MCF 10A (cell line): ENCODE results near the gene GFRA1. TPM values are rescaled to one million over a fixed set of nuclear protein-coding genes. Genes with fewer than 3 reads are reported as not detected.

Experiments
- BruUV-seq: library from RNA; stranded (reverse); fragments of 400-500 nt; replicated peaks from 2 replicates; lab custom pipeline; 2021; lab: Mats Ljungman, UMichigan
- CTCF ChIA-PET: fragments of 300-600 bp; sonication (Branson Sonifier 250); formaldehyde crosslinking; extraction: SDS; loops from one replicate; lab custom pipeline; 2021; ENCODE audit warnings: antibody characterized with exemption, inconsistent platforms; lab: Yijun Ruan, JAX
- POLR2A ChIA-PET: fragments of 300-600, 350-650 bp; sonication (Branson Sonifier 250); formaldehyde crosslinking; extraction: SDS; loops from one replicate; lab custom pipeline; 2020; ENCODE audit warnings: antibody characterized with exemption, inconsistent platforms; lab: Yijun Ruan, JAX
- DNase-seq: peaks from one replicate; pipeline ENCODE4 v3.0.0-alpha.2; 2018; ENCODE audit not compliant: unreplicated experiment
- H3K27ac Mint-ChIP-seq: one replicate; pipeline ENCODE4 v1.8.0; 2022; ENCODE audit warnings: mild to moderate bottlenecking, low read depth, mixed read lengths; ENCODE audit not compliant: unreplicated experiment
- H3K27me3 Mint-ChIP-seq: one replicate; pipeline ENCODE4 v1.8.0; 2022; ENCODE audit warnings: mixed read lengths; ENCODE audit not compliant: insufficient read depth, unreplicated experiment
- H3K36me3 Mint-ChIP-seq: one replicate; pipeline ENCODE4 v1.8.0; 2022; ENCODE audit warnings: mild to moderate bottlenecking, moderate library complexity, mixed read lengths; ENCODE audit not compliant: insufficient read depth, unreplicated experiment
- H3K4me1 Mint-ChIP-seq: one replicate; pipeline ENCODE4 v1.8.0; 2022; ENCODE audit warnings: mixed read lengths; ENCODE audit not compliant: insufficient read depth, unreplicated experiment
- H3K4me3 Mint-ChIP-seq: one replicate; pipeline ENCODE4 v1.8.0; 2022; ENCODE audit warnings: mild to moderate bottlenecking, moderate library complexity, mixed read lengths; ENCODE audit not compliant: unreplicated experiment
- H3K9me3 Mint-ChIP-seq: one replicate; pipeline ENCODE4 v1.8.0; 2022; ENCODE audit warnings: mixed read lengths; ENCODE audit not compliant: unreplicated experiment
- CTCF ChIP-seq: fragments of 200-600 bp; IDR thresholded peaks from one replicate; pipeline ENCODE4 v1.8.0; 2022; ENCODE audit warnings: antibody characterized with exemption, mild to moderate bottlenecking; ENCODE audit not compliant: unreplicated experiment
- intact Hi-C: fragments of 100-400 bp; cut with micrococcal nuclease; formaldehyde crosslinking; loops from 2 replicates; pipeline ENCODE4 v1.14.1; 2022
- total RNA-seq: library from RNA; stranded (reverse); gene quantifications from 2 replicates; pipeline ENCODE4 v1.2.3, GENCODE V29; 2022

GFRA1 gene
- total RNA-seq, 1 experiment from 2014 or later, result not detected

GRCh38 chr10:116304923-116305322 lies 31.9 kb upstream of the GFRA1 start:
- H3K4me3 Mint-ChIP-seq, result no peak overlapping the region
- DNase-seq, result no peak
- no TSS peak for BruUV-seq
- H3K27me3 Mint-ChIP-seq, result no peaks in the 10 kb centered on the region
- H3K36me3 Mint-ChIP-seq, result no peaks in the 10 kb centered on the region
- ChIA-PET POLR2A (no interaction called here), CTCF (interaction anchor here (0.6 to 1.2 kb wide), 3 partner anchors 17 to 139 kb away, joined by 3 read pairs; no protein-coding TSS in a partner anchor)
- H3K4me1 Mint-ChIP-seq, result no peaks in the 10 kb centered on the region
- H3K27ac Mint-ChIP-seq, result no peak overlapping the region
- no peaks in the 10 kb centered on the region for H3K9me3 Mint-ChIP-seq
- intact Hi-C loops, result no loop called here
- no peak for TF ChIP-seq CTCF

DNA sequence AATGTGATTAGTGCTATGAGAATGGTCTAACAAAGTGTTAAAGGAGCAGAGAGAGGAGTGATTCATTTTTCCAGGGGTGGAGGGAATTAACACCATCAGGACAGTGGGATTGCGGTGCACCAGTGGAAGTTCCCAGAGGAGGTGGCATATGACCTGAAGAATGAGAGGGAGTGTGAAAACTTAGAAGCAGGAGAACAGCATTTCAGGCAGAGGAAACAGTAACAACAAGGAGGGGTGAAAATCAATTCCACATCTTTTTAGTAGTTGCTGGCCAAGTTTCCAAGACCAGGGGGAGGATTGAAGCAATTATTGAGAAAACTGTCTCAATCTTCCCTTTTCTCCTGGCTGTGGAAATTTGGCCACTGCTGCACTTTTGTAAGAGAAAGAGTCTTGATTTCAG lies 27.5 kb upstream of the GFRA1 start:
- no peak for TF ChIP-seq CTCF
- intact Hi-C loops, result no loop called here
- no peaks in the 10 kb centered on the region for H3K9me3 Mint-ChIP-seq
- no TSS peak for BruUV-seq
- H3K27me3 Mint-ChIP-seq, result no peaks in the 10 kb centered on the region
- no peaks in the 10 kb centered on the region for H3K36me3 Mint-ChIP-seq
- H3K27ac Mint-ChIP-seq, result no peak overlapping the region
- ChIA-PET POLR2A (no interaction called here), CTCF (no interaction called here)
- no peak for DNase-seq
- H3K4me1 Mint-ChIP-seq, result no peaks in the 10 kb centered on the region
- no peak overlapping the region for H3K4me3 Mint-ChIP-seq

GRCh38 chr10:116298586-116298985 lies 25.6 kb upstream of the GFRA1 start:
- Mint-ChIP-seq H3K27me3 (no peaks in the 10 kb centered on the region), H3K27ac (no peak overlapping the region), H3K4me3 (no peak overlapping the region), H3K4me1 (no peaks in the 10 kb centered on the region), H3K36me3 (no peaks in the 10 kb centered on the region), H3K9me3 (no peaks in the 10 kb centered on the region)
- TF ChIP-seq CTCF, result no peak
- POLR2A ChIA-PET, result no interaction called here
- no peak for DNase-seq
- CTCF ChIA-PET, result interaction anchor here (1.1 to 3.0 kb wide), 3 partner anchors 11 to 500 kb away, joined by 3 to 11 read pairs (median 3); no protein-coding TSS in a partner anchor
- intact Hi-C loops, result no loop called here
- BruUV-seq, result no TSS peak

- Mint-ChIP-seq H3K27ac (no peak overlapping the region), H3K27me3 (no peaks in the 10 kb centered on the region), H3K4me3 (no peak overlapping the region), H3K36me3 (no peaks in the 10 kb centered on the region), H3K4me1 (no peaks in the 10 kb centered on the region), H3K9me3 (no peaks in the 10 kb centered on the region)
- POLR2A ChIA-PET, result no interaction called here
- no TSS peak for BruUV-seq
- intact Hi-C loops, result no loop called here
- CTCF ChIA-PET, result interaction anchor here (1.1 kb wide), 1 partner anchor 8 kb away, joined by 4 read pairs; no protein-coding TSS in a partner anchor
- TF ChIP-seq CTCF, result no peak
- no peak for DNase-seq
These were observed 23.3 kb upstream of the GFRA1 start for GRCh38 chr10:116296291-116296721.
